Thyroid gland (tissue), 4 donors: ENCODE results near the gene LPAR1.

Experiments
- POLR2A ChIP-seq, 2 donors: fragments of 450-650 bp; IDR thresholded peaks; one replicate each; pipeline ENCODE4 v1.6.1; 2017; ENCODE audit warnings: antibody characterized with exemption in 2 of 2, mild to moderate bottlenecking in 2 of 2, moderate library complexity in 1 of 2
- TF ChIP-seq, protein P1 (sequence below), 6 experiments: fragments of 200-600 bp in 3 of 6; fragments of 450-650 bp in 3 of 6; sonication (generic) in 3 of 6; IDR thresholded peaks; one replicate each; pipeline ENCODE4 v1.5.1; 2016 to 2019; ENCODE audit warnings: antibody characterized with exemption in 6 of 6, mild to moderate bottlenecking in 2 of 6, inconsistent platforms in 1 of 6, moderate library complexity in 1 of 6

DNA sequence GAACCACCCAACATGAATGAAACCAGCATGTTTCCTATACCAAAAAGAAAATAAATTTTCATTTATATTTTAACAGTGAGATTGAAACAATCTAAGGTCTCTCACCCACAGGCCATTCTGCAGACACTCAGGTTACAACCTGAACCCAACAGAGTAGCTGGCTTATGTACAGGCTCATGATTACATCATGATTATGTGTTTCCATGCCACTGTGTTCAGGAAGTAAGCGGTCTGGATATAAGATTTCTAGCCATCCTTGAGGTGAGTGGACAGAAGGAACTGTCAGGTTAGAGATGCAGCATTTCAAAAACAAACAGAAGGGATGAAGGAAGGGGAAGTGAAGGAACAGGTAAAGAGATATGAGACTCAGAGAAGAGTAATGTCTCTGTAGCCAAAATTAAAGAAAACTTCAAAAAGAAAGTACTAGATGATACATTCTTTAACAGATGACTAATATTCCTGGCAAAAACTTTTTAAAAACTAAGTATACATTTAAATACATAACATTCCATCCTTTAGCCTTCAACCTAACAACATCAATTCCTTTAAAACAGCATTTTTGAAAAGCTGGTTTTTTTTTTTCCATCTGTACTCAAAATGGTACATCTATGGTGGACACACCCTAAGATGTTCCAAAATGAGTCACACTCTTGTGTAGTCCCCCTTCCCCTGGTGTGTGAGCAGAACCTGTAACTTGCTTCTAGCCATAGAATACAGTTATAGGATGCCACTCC is 119.8 kb downstream of the LPAR1 start:
- TF ChIP-seq, protein P1, sequence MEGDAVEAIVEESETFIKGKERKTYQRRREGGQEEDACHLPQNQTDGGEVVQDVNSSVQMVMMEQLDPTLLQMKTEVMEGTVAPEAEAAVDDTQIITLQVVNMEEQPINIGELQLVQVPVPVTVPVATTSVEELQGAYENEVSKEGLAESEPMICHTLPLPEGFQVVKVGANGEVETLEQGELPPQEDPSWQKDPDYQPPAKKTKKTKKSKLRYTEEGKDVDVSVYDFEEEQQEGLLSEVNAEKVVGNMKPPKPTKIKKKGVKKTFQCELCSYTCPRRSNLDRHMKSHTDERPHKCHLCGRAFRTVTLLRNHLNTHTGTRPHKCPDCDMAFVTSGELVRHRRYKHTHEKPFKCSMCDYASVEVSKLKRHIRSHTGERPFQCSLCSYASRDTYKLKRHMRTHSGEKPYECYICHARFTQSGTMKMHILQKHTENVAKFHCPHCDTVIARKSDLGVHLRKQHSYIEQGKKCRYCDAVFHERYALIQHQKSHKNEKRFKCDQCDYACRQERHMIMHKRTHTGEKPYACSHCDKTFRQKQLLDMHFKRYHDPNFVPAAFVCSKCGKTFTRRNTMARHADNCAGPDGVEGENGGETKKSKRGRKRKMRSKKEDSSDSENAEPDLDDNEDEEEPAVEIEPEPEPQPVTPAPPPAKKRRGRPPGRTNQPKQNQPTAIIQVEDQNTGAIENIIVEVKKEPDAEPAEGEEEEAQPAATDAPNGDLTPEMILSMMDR (IDR thresholded peaks at IDR 0.05), result no peak
- no peak for TF ChIP-seq POLR2A (IDR thresholded peaks at IDR 0.05)
